ENCODE results near the gene TBC1D22A. TPM values are rescaled to one million over a fixed set of nuclear protein-coding genes. Genes with fewer than 3 reads are reported as not detected.

The TBC1D22A gene
- total RNA-seq, 4 donors from 2014 or later: 15.6 to 21.7 (median 20.5) TPM

DNA sequence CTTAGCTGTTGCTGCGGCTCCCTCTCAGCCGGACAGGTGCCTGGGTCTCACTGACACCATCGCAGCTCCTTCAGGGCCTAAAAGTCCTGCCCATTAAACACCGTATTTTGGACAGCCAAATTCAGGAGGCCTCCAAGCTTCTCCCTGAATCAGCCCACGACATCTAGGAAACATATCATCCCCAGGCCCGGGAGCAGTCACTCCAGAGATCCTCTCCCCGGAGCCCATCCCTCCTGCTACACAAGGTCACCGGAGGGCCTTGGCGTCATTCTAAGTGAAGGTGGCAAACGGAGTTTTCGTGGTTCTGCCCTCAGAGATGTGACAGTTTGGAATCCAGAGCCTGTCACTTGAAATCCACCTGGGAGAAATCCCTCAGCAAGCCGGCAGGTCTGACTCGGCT is 232.5 kb downstream of the TBC1D22A start:
- intact Hi-C loops (cut with DNase I): no loop called here
- Histone ChIP-seq H3K27me3 (no peaks in the 10 kb centered on the region), H3K4me1 (peaks cover 0 to 17% (median 0%) of the 10 kb centered on the region in 3 donors), H3K27ac (no peak overlapping the region), H3K4me3 (no peak overlapping the region), H3K36me3 (peaks cover 0 to 75% (median 15%) of the 10 kb centered on the region in 3 donors), H3K9me3 (no peaks in the 10 kb centered on the region)
- no peak for DNase-seq
- WGBS, 2 donors: 92 to 99% methylated on average over 8 to 11 of the region's 13 CpGs
- no peak for TF ChIP-seq POLR2A (IDR thresholded peaks at IDR 0.05)
- TF ChIP-seq, protein P1, sequence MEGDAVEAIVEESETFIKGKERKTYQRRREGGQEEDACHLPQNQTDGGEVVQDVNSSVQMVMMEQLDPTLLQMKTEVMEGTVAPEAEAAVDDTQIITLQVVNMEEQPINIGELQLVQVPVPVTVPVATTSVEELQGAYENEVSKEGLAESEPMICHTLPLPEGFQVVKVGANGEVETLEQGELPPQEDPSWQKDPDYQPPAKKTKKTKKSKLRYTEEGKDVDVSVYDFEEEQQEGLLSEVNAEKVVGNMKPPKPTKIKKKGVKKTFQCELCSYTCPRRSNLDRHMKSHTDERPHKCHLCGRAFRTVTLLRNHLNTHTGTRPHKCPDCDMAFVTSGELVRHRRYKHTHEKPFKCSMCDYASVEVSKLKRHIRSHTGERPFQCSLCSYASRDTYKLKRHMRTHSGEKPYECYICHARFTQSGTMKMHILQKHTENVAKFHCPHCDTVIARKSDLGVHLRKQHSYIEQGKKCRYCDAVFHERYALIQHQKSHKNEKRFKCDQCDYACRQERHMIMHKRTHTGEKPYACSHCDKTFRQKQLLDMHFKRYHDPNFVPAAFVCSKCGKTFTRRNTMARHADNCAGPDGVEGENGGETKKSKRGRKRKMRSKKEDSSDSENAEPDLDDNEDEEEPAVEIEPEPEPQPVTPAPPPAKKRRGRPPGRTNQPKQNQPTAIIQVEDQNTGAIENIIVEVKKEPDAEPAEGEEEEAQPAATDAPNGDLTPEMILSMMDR (IDR thresholded peaks at IDR 0.05): no peak

DNA sequence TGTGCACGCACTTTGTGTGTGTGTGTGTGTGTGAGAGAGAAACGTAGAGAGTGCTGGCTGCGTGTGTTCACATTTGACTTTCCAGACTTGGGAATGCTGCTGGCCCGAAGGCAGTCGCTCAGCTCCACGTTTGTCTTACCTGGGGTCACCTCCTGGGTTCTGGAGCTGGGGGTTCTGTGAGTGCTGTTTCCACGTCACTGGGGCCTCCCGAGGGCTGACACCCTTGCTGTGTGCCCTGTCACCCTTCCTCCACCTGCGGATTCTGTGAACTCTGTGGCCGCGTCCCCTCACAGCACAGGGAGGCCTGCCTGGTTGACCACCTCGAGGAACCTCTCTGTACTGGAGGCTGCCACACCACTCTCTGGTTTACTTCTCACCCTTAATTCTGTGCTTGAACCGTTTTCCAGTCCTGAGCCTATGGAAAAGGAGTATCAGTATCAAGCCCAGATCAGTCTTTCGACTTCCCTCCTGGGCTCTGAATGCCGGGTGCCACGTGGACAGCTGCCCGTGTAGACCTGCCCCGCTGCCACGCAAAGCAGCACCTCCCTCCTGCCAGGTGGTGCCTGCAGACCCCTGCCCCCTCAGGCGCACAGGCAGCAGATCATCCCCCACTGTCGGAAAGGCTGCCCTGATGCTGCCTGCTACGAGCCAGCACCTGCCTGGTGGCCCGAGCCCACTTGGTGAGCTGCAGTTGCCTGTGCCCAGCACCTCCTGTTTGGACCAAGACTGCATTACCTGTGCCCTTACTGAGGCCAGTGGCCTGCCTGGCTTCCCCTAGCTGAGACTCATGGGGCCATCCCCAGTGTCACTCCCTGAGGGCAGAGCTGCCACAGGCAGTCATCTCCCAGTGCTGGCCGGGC is 233.3 kb downstream of the TBC1D22A start:
- DNase-seq: no peak
- no peaks in the 10 kb centered on the region for H3K27me3 ChIP-seq
- no peak for TF ChIP-seq POLR2A (IDR thresholded peaks at IDR 0.05)
- TF ChIP-seq, protein P1 (IDR thresholded peaks at IDR 0.05): no peak
- H3K4me1 ChIP-seq: peaks cover 0 to 17% (median 0%) of the 10 kb centered on the region in 3 donors
- intact Hi-C loops (cut with DNase I): no loop called here
- WGBS, 2 donors: 87 to 93% methylated on average over 14 to 16 of the region's 24 CpGs
- H3K4me3 ChIP-seq: no peak overlapping the region
- no peak overlapping the region for H3K27ac ChIP-seq
- no peaks in the 10 kb centered on the region for H3K9me3 ChIP-seq
- peaks cover 0 to 73% (median 15%) of the 10 kb centered on the region in 3 donors for H3K36me3 ChIP-seq

DNA sequence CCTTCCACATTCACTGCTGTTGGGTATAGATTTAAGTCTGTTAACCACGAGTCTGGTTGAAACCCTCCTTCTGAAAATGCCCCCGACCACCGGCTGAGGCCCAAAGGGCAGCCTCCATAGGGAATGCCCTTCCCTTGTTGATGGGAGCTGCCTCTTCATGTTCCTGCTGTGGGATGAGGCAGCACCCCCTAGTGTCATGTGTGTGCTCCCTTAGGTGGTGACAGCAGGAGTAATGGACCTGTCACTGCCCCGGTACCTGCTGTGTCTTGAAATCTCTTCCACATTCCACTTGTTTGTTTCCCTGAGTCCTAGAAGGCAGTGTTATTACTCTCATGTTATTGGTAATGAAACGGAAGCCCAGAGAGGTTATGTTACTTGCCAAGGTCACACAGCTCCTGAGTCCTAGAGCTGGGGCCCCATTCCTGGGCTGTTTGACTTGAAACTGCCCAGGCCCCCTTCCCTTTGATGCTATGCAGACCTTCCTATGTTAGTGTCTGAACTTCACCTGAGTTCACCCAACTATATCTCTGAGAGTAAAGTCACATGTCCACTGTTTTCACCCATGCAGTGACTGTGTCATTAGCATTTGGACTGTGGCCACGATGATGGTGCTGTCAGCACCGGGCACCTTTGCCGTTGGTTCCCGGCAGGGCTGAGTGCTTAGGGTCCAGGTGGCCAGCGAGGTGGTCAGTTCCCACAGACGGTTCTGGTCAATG is 234.3 kb downstream of the TBC1D22A start:
- WGBS, 2 donors: 79 to 93% methylated on average over 8 to 11 of the region's 11 CpGs
- Histone ChIP-seq H3K9me3 (no peaks in the 10 kb centered on the region), H3K4me1 (peaks cover 0 to 17% (median 0%) of the 10 kb centered on the region in 3 donors), H3K4me3 (no peak overlapping the region), H3K27me3 (no peaks in the 10 kb centered on the region), H3K27ac (no peak overlapping the region), H3K36me3 (peaks cover 0 to 63% (median 9%) of the 10 kb centered on the region in 3 donors)
- TF ChIP-seq, protein P1 (IDR thresholded peaks at IDR 0.05): peak in 1 of 6 experiments; percentile 32
- no peak for TF ChIP-seq POLR2A (IDR thresholded peaks at IDR 0.05)
- no peak for DNase-seq
- intact Hi-C loops (cut with DNase I): no loop called here

DNA sequence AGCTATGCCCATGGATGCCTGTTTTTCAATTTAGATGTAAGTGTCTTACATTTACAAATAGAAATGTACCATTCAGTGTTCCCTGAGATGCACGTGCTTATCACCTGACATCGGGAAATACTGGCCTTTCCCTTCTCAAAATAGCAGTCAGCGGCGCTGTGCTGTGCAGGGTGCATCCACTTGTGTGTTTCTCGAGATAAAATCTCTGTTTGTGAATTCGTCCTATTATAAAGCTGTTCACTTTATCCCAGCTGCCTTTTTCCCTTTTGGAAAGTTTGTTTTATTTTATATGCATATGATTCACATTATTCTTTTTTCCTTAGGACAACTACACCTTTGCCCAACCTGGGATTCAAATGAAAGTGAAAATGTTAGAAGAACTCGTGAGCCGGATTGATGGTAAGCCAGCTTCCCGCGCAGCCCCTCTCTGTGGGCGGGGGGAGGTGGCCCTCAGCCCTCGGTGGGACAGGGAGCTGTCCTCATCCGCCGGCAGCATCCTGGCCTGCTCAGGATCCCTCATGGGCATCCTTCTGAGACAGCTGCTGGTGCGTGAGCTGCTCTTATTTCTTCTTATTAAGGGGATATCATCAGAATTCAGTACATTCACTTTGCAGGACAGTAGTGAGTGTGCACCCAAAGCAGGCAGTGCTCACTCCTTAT is 235.0 kb downstream of the TBC1D22A start:
- intact Hi-C loops (cut with DNase I): no loop called here
- peaks cover 0 to 17% (median 0%) of the 10 kb centered on the region in 3 donors for H3K4me1 ChIP-seq
- no peaks in the 10 kb centered on the region for H3K27me3 ChIP-seq
- 94% methylated on average over 14 to 15 of the region's 15 CpGs for WGBS, 2 donors
- no peak for TF ChIP-seq POLR2A (IDR thresholded peaks at IDR 0.05)
- TF ChIP-seq, protein P1 (IDR thresholded peaks at IDR 0.05): no peak
- DNase-seq: no peak
- no peaks in the 10 kb centered on the region for H3K9me3 ChIP-seq
- H3K27ac ChIP-seq: no peak overlapping the region
- H3K4me3 ChIP-seq: no peak overlapping the region
- peaks cover 0 to 56% (median 6%) of the 10 kb centered on the region in 3 donors for H3K36me3 ChIP-seq
